GM21447 (cell line): ENCODE measurements around the gene MYH9.
A peak's percentile ranks its signal among the peaks of the same experiment; 100 is the strongest.
"Not testable (repeated sequence)": the region's sequence is repeated elsewhere in the genome, so short reads cannot be mapped to it uniquely, and the experiment has no call there.

Source experiments
- ATAC-seq: cut with Tn5 transposase; IDR thresholded peaks from one replicate; pipeline ENCODE4 v1.9.1; 2021; ENCODE audit not compliant: unreplicated experiment

MYH9 gene

GRCh38 chr22:36415415-36416168 is 27.8 kb upstream of the MYH9 start:
- ATAC-seq: no peak

GRCh38 chr22:36413022-36413775 is 25.4 kb upstream of the MYH9 start:
- ATAC-seq: no peak

- no peak for ATAC-seq
These were observed 24.0 kb upstream of the MYH9 start for GRCh38 chr22:36411589-36412258.

GRCh38 chr22:36409911-36410756 is 22.4 kb upstream of the MYH9 start:
- ATAC-seq: peak; percentile 72

GRCh38 chr22:36409554-36409910 is 21.8 kb upstream of the MYH9 start:
- ATAC-seq: not testable (repeated sequence)

GRCh38 chr22:36409056-36409455 is 21.3 kb upstream of the MYH9 start:
- no peak for ATAC-seq

- no peak for ATAC-seq
These were observed 19.0 kb upstream of the MYH9 start for GRCh38 chr22:36406721-36407120.

- ATAC-seq: no peak
These were observed 18.1 kb upstream of the MYH9 start for GRCh38 chr22:36405671-36406538.

- no peak for ATAC-seq
These were observed 17.5 kb upstream of the MYH9 start for GRCh38 chr22:36405221-36405661.

- no peak for ATAC-seq
These were observed 16.7 kb upstream of the MYH9 start for GRCh38 chr22:36404446-36404845.

- no peak for ATAC-seq
These were observed 11.7 kb upstream of the MYH9 start for GRCh38 chr22:36399472-36399778.

- no peak for ATAC-seq
These were observed 11.1 kb upstream of the MYH9 start for GRCh38 chr22:36398601-36399471.

- ATAC-seq: no peak
These were observed 9.6 kb upstream of the MYH9 start for GRCh38 chr22:36397131-36398093.

GRCh38 chr22:36395915-36396314 is 8.1 kb upstream of the MYH9 start:
- ATAC-seq: no peak

GRCh38 chr22:36395055-36395849 is 7.5 kb upstream of the MYH9 start:
- no peak for ATAC-seq

- no peak for ATAC-seq
These were observed 3.9 kb upstream of the MYH9 start for GRCh38 chr22:36391638-36392037.

- ATAC-seq: not testable (repeated sequence)
These were observed 1.4 kb upstream of the MYH9 start for GRCh38 chr22:36389122-36389521.

GRCh38 chr22:36387709-36387958 is 133 bp downstream of the MYH9 start:
- no peak for ATAC-seq
